Hypothalamus (tissue), 51 donors: ENCODE data around the gene DLEU7.

ENCODE experiments used
- DNase-seq, 51 donors: peaks; one replicate each; lab custom pipeline; 2025; lab: John Stamatoyannopoulos, UW

The DLEU7 gene

DNA sequence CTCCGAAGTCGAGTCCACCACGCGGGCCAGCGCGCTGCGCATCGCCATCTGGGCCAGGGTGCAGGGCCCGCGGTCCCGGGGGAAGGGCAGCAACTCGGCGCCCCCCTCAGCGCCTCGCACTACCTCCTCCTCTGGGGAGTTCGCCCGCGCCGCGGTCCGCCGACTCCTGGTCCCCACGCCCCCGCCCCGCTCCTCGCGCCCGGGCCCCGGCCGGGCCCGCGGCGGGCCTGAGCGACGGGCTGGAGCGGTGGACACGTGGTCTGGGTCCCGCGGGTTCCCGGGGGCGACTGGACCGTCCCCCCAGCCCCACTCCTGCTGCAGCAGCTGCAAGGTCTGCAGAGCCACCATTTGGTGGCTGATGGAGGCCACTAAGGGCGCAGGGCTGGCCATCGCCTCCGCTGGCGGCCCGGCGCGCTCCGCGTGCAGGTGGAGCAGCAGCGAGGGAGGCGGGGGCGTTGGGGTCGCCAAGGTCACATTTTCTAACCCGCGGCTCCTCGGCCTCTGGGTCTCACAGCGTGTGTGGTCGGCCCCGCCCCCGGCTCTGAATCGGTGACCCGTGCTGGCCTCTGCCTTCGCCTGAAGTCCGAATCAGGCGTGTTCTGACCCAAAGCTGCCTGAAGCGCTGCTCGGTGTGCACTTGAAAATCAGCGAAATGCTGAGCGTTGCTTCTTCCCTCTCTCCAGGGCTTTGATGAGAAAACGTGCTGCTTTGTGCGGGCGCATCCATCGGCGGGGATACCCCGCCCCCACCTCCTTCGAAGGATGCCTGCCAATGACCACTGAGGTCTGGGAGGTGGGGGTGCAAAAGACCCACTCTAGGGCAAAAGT lies at the start of gene DLEU7:
Gene DLEU7, minus strand, starts transcription at position 436 of the 827 bp plus-strand sequence. Its CDS starts 46 bp downstream, at position 390.
- DNase-seq = peak in 7 of 51 donors; percentile 1 to 41 (median 17)

DNA sequence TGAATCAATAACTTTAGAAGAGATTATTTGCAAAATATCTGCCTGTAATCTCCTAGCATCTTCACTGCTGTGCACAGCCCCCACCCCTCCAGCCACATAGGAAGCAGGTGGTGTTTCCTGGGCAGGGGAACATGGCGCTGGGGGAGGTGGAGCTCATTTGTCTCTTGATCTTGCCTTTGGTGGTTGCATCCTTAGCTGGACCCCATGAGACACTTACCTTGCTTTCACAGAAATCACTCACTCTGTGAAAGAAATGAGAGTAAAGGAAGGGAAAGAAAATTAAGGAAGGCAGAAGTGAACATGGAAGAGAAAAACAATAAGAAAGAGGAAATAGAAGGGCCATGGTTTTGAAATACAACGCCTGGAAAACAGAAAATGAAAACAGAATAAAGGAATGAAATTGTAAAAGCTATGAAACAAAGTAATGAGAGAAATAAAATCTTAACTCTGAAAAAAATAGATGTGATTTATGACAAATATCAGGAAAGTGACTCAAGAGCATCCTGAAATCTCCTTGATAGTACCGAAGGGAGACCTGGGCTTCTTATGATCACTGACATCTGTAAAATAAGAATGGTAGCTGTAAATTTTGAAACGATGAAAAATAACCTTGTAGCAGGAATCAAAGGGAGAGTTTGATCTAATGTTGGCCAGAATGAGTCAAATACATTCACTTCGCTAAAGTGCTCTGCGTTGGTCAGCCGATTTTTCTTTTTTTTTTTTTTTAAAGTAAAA lies 48.9 kb upstream of the DLEU7 start:
- DNase-seq = no peak

DNA sequence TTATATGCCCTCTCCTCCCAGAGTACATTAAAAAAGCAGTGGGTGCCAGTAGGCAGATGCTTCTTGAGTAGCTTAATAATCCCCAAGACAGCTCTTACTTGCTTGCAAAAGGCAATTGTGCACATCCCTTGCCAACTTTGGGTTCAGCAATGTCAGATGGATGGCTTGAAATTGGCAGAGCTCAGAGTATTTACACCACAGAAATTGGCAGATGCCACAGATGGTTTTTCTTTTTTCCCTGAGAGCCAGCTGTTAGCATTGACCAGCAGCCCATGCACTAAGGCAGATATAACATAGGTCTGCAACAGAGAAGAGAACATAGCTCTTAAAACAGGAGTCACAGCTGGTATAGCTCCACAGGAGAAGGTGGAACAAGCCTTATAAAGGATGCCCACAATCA lies 47.7 kb upstream of the DLEU7 start:
- DNase-seq = no peak

DNA sequence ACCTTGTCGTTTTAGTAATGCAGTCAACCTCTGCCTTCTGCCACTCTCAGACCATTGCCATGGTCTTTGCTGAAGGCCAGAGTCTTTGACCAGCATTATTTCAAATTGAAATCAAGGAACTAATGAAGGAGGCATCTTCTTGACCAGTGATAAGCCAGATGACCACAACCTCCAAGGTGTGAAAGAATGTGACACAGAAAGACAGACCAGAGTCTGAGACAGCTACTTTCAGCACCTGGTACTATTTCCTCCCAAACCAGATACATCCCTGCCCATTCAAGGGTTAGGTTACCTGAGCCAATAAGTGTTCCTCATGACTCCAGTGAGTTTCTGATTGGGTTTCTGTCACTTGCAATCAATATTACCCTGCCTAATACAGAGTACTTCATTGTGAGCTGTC lies 45.8 kb upstream of the DLEU7 start:
- no peak for DNase-seq

- DNase-seq = no peak
Measured at GRCh38 chr13:50888362-50888761, 44.9 kb upstream of the DLEU7 start.

- DNase-seq = no peak
Measured at GRCh38 chr13:50887151-50887550, 43.7 kb upstream of the DLEU7 start.

- no peak for DNase-seq
Measured at GRCh38 chr13:50884265-50884664, 40.8 kb upstream of the DLEU7 start.

DNA sequence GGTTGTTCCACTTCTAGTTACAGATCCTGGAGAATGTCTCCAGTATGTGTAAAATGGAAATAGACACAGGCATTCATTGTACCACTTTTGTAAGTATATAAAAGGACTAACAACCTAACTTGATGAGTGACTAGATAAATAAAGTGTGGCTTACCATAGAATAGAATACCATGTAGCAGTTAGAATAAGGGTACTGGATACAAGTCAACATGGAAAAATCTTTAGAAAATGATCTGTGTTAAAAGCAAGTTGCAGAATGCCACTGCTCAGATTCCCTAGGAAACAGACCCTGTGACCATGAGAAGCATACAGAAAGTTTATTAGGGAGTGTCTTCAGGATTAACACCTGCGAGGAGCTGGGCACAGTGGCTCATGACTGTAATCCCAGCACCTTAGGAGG lies 40.2 kb upstream of the DLEU7 start:
- no peak for DNase-seq

DNA sequence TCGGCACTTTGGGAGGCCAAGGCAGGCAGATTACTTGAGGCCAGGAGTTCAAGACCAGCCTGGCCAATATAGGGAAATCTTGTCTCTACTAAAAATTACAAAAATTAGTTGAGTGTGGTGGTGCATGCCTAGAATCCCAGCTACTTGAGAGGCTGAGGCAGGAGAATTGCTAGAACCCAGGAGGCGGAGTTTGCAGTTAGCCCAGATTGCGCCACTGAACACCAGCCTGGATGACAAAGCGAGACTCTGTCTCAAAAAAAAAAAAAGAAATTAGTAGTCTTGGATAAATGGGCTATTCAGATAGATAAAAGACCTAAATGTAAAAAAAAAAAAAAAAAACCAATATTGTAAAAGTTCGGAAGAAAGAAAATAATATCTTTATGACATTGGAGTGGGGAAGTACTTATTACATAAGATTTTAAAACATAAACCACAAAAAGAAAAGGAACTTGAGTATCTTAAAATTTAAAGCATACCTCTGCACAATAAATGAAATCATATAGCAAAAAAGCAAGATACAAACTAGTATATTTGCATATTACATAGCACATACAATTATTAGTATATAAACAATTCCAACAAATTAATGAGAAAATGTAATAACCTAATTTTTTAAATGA lies 39.4 kb upstream of the DLEU7 start:
- DNase-seq = no peak

DNA sequence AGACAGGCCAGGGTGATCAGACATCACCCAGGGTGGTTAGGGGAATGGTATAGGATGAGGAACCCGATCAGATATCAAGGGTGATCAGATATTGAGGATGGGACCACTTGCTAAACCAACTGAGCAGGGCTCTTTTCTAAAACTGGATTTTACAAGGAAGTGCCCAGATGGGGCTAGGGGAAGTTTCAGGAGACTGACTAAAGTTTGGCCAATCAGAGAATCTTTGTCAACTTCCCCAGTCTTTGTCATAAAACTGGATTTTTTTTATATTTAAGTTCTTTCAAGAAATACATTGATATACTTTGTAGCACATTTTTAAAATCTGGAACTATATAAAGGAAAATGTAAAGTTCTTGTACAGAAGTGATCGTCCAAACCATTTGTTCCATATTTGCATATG lies 30.5 kb upstream of the DLEU7 start:
- DNase-seq = no peak

DNA sequence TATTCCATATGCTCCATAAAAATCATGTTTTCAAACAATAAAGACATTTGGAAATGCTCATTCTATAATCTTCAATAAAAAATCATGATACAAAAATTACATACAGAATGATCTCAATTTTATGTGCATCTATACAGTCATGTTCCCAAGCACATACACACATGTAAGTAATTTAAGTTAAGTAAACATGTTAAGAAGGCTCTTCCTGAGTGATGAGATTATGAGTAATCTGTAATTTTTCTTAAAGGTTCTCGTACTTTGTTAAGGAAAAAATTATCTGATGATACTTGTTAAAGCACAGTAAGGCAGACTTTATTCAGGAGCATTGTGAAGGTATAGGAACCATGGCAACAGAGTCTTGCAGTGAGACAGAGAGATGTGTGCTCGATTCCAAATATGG lies 30.0 kb upstream of the DLEU7 start:
- DNase-seq = no peak

- no peak for DNase-seq
Measured at GRCh38 chr13:50871405-50871804, 27.9 kb upstream of the DLEU7 start.

DNA sequence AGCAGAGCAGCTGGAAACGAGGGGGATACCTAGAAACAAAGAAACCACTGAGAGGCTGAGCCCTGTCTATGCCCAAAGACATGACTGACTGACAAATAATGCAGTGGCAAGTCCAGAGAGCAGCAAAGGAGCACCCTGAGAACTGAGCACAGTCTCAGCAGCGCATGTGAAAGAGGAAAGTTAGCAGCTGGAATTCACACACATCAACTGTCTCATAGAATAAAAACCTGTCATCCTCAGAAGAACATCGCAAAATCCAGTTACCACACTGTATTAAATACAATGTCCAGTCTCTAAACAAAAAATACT lies 24.1 kb upstream of the DLEU7 start:
- no peak for DNase-seq

DNA sequence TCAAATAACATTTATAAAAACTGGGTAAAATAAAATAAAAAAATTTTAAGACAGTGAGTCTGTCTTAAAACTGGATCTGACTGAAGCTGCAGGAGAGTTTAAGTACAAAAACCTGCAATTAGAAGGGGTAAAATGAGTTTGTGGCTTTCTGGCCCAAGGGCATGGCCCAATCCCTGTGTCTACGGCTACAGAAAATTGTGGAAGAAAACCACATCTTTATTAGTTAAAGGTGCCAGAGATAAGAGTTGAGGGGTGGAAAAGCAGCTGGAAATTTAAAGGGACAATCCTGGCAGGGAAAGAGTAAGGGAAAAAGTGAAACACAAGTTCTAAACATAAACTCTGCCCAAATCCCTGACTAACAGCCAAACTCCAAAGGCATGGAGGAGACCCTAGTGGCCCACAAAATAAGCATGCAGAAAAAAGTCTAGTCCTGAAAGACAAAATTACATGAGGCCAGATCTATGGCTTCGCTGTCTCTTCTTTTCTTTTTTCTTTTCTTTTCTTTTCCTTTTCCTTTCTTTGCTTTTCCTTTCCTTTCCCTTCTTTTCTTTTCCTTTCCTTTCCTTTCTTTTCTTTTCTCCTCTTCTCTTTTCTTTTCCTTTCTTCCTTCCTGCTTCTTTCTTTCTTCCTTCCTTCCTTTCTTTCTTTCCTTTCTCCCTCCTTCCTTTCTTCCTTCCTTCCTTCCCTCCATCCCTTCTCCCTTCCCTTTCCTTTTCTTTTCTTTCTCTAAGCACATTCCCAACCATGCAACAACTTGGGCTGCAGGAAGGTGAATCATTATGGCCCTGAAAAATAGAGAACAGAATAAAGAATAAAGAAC lies 23.5 kb upstream of the DLEU7 start:
- no peak for DNase-seq

DNA sequence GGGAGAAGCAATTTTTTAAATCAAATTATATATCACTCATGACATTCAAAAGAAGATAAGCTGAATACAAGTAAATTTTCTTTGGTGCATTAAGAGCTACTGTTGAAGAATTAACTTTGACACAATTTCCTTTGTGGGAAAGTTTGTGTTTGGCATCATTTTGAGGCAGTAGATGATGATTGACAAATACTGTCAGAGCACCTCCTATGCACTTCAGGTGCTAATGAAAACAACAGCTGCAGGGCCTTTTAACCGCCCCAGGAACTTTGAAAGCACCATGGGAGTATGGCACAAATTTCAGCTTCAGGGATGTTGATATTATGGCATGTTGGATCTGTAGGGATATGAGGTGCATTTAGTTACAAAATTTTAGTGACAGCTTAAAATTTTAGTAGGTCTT lies 21.0 kb upstream of the DLEU7 start:
- no peak for DNase-seq

- DNase-seq = no peak
Measured at GRCh38 chr13:50855681-50856080, 12.2 kb upstream of the DLEU7 start.

GRCh38 chr13:50850445-50850844 lies 7.0 kb upstream of the DLEU7 start:
- no peak for DNase-seq

- DNase-seq = no peak
Measured at GRCh38 chr13:50847501-50847900, 4.0 kb upstream of the DLEU7 start.

- DNase-seq = no peak
Measured at GRCh38 chr13:50846861-50847475, 3.5 kb upstream of the DLEU7 start.

DNA sequence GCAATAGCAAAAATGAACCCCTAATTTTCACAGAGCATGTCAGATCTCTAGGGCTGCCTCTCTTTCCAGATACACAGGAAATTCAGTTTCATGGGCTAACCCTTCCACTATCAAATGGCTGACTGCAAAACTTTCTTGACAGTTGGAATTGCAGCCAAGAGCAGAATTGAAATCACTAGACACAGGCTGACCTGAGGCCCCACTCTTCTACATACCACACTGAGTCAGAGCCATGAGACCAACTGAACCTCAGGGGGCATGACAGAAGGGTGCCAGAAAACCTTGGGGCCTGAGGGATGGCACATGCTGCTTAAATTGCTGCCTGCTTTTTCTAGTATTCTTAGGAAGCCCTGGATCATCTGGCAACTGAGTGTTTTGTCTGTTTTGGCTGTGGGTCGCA lies 1.7 kb upstream of the DLEU7 start:
- no peak for DNase-seq
